ENCODE results near the gene CRTC3.

- no peak for TF ChIP-seq CTCF (IDR thresholded peaks at IDR 0.05)
- TF ChIP-seq POLR2A (IDR thresholded peaks at IDR 0.05): no peak
Measured at GRCh38 chr15:90644952-90645725, 115.4 kb downstream of the CRTC3 start.
